ENCODE measurements around the gene HMGCR.
"Not testable (repeated sequence)": the region's sequence is repeated elsewhere in the genome, so short reads cannot be mapped to it uniquely, and the experiment has no call there.

Gene HMGCR

DNA sequence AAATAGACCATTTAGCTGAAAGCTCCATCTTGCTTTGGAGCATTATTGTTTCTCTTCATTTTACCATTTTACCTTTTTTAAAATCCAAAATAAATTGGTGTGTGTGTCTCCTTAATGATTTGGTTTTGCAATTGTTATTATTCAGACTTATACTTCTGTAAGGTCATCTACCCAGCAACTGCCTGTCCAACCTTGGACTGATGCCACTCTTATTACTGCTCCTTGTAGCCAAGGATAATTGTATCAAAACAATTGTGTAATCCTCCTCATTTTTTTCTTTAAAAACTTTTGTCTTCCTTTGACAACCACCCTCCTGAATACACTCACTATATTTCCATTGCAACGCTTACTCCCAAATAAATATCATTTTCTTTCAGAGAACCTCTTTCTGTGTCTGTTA lies 30.3 kb upstream of the HMGCR start:
- Histone ChIP-seq H3K4me1 (ENCODE audit: low read length) (no peaks in the 10 kb centered on the region), H3K79me2 (ENCODE audit: low read length) (no peaks in the 10 kb centered on the region), H3K4me2 (ENCODE audit: low read depth, low read length) (no peak overlapping the region), H3F3A (ENCODE audit: insufficient read depth, low read length) (no peaks in the 10 kb centered on the region), H3K27me3 (replicated peaks; ENCODE audit: insufficient read depth, low read length) (no peaks in the 10 kb centered on the region), H3K9me3 (replicated peaks; ENCODE audit: insufficient read depth, low read length) (no peaks in the 10 kb centered on the region), H3K9ac (ENCODE audit: low read length) (no peak overlapping the region), H3K27ac (ENCODE audit: low read length) (no peak overlapping the region), H3K4me3 (ENCODE audit: low read length) (no peak overlapping the region), H3K9me2 (replicated peaks; ENCODE audit: insufficient read depth, low read length) (no peaks in the 10 kb centered on the region), H2AFZ (ENCODE audit: low read length) (no peak overlapping the region), H3K36me3 (replicated peaks; ENCODE audit: insufficient read depth, low read length) (no peaks in the 10 kb centered on the region), H4K20me1 (ENCODE audit: insufficient read depth, low read length) (no peaks in the 10 kb centered on the region)
- no peak for DNase-seq
- TF ChIP-seq EZH2phosphoT487 (IDR thresholded peaks at IDR 0.05; ENCODE audit: low read length) (no peak), CTCF (IDR thresholded peaks at IDR 0.05; ENCODE audit: low read length) (no peak)

- no peaks in the 10 kb centered on the region for H3K79me2 ChIP-seq (ENCODE audit: low read length)
- H3K9me3 ChIP-seq (replicated peaks; ENCODE audit: insufficient read depth, low read length): no peaks in the 10 kb centered on the region
- H3K9ac ChIP-seq (ENCODE audit: low read length): no peak overlapping the region
- no peaks in the 10 kb centered on the region for H3K9me2 ChIP-seq (replicated peaks; ENCODE audit: insufficient read depth, low read length)
- no peak overlapping the region for H3K27ac ChIP-seq (ENCODE audit: low read length)
- no peaks in the 10 kb centered on the region for H3K4me1 ChIP-seq (ENCODE audit: low read length)
- no peak for DNase-seq
- H4K20me1 ChIP-seq (ENCODE audit: insufficient read depth, low read length): no peaks in the 10 kb centered on the region
- TF ChIP-seq EZH2phosphoT487 (IDR thresholded peaks at IDR 0.05; ENCODE audit: low read length): no peak
- TF ChIP-seq EZH2 (optimal IDR thresholded peaks at IDR 0.05; ENCODE audit: low read depth, low read length): no peak
- no peak for TF ChIP-seq CTCF (IDR thresholded peaks at IDR 0.05; ENCODE audit: low read length)
- no peak overlapping the region for H3K4me3 ChIP-seq (ENCODE audit: low read length)
- H3F3A ChIP-seq (ENCODE audit: insufficient read depth, low read length): no peaks in the 10 kb centered on the region
- H3K27me3 ChIP-seq (replicated peaks; ENCODE audit: insufficient read depth, low read length): no peaks in the 10 kb centered on the region
- no peak overlapping the region for H3K4me2 ChIP-seq (ENCODE audit: low read depth, low read length)
- H3K36me3 ChIP-seq (replicated peaks; ENCODE audit: insufficient read depth, low read length): no peaks in the 10 kb centered on the region
- no peak overlapping the region for H2AFZ ChIP-seq (ENCODE audit: low read length)
Observed at GRCh38 chr5:75310212-75310611, 26.8 kb upstream of the HMGCR start.

- not testable (repeated sequence) for H3F3A ChIP-seq (ENCODE audit: insufficient read depth, low read length); H3K79me2 ChIP-seq (ENCODE audit: low read length); H4K20me1 ChIP-seq (ENCODE audit: insufficient read depth, low read length); H3K4me1 ChIP-seq (ENCODE audit: low read length); H3K9me3 ChIP-seq (replicated peaks; ENCODE audit: insufficient read depth, low read length); H2AFZ ChIP-seq (ENCODE audit: low read length); DNase-seq; H3K4me3 ChIP-seq (ENCODE audit: low read length); H3K27me3 ChIP-seq (replicated peaks; ENCODE audit: insufficient read depth, low read length); H3K9ac ChIP-seq (ENCODE audit: low read length); H3K9me2 ChIP-seq (replicated peaks; ENCODE audit: insufficient read depth, low read length); H3K27ac ChIP-seq (ENCODE audit: low read length); H3K4me2 ChIP-seq (ENCODE audit: low read depth, low read length); H3K36me3 ChIP-seq (replicated peaks; ENCODE audit: insufficient read depth, low read length)
Observed at GRCh38 chr5:75319148-75319547, 17.9 kb upstream of the HMGCR start.

GRCh38 chr5:75319638-75320037 lies 17.4 kb upstream of the HMGCR start:
- Histone ChIP-seq H3K27me3 (replicated peaks; ENCODE audit: insufficient read depth, low read length) (no peaks in the 10 kb centered on the region), H3K9me2 (replicated peaks; ENCODE audit: insufficient read depth, low read length) (no peaks in the 10 kb centered on the region), H3K9me3 (replicated peaks; ENCODE audit: insufficient read depth, low read length) (no peaks in the 10 kb centered on the region), H3K4me3 (ENCODE audit: low read length) (no peak overlapping the region), H3K36me3 (replicated peaks; ENCODE audit: insufficient read depth, low read length) (no peaks in the 10 kb centered on the region), H3F3A (ENCODE audit: insufficient read depth, low read length) (no peaks in the 10 kb centered on the region), H4K20me1 (ENCODE audit: insufficient read depth, low read length) (no peaks in the 10 kb centered on the region), H2AFZ (ENCODE audit: low read length) (no peak overlapping the region), H3K27ac (ENCODE audit: low read length) (no peak overlapping the region), H3K4me2 (ENCODE audit: low read depth, low read length) (no peak overlapping the region), H3K4me1 (ENCODE audit: low read length) (no peaks in the 10 kb centered on the region), H3K79me2 (ENCODE audit: low read length) (no peaks in the 10 kb centered on the region), H3K9ac (ENCODE audit: low read length) (no peak overlapping the region)
- TF ChIP-seq CTCF (IDR thresholded peaks at IDR 0.05; ENCODE audit: low read length) (no peak), EZH2 (optimal IDR thresholded peaks at IDR 0.05; ENCODE audit: low read depth, low read length) (no peak), EZH2phosphoT487 (IDR thresholded peaks at IDR 0.05; ENCODE audit: low read length) (no peak)
- no peak for DNase-seq
